HepG2 (cell line): Measurements from ENCODE around the gene DSTYK. TPM values are rescaled to one million over a fixed set of nuclear protein-coding genes. Genes with fewer than 3 reads are reported as not detected.

Experiments
- ARNT ChIP-seq: fragments of 450-650 bp; IDR thresholded peaks from 2 replicates; pipeline ENCODE4 v1.6.1; 2017
- CENPX ChIP-seq: sonication (generic); formaldehyde crosslinking; IDR thresholded peaks from 2 replicates; pipeline ENCODE4 v1.9.0; 2021; ENCODE audit warnings: mild to moderate bottlenecking, missing genetic modification reagents, moderate library complexity
- CREM ChIP-seq, 2 experiments: sonication (generic) in 1 of 2; formaldehyde crosslinking in 1 of 2; IDR thresholded peaks; 2 replicates each; pipeline versions ENCODE4 v1.4.0 to v1.6.1; 2016 to 2020; ENCODE audit warnings: antibody characterized with exemption in 1 of 2, mild to moderate bottlenecking in 1 of 2, missing genetic modification reagents in 1 of 2
- DRAP1 ChIP-seq: IDR thresholded peaks from 2 replicates; pipeline ENCODE4 v1.6.1; 2016; ENCODE audit warnings: missing genetic modification reagents, missing compliant biosample characterization
- FOXO1 ChIP-seq: sonication (generic); formaldehyde crosslinking; IDR thresholded peaks from 2 replicates; pipeline ENCODE4 v1.4.0; 2020; ENCODE audit warnings: missing genetic modification reagents
- GZF1 ChIP-seq: sonication (generic); formaldehyde crosslinking; IDR thresholded peaks from 2 replicates; pipeline ENCODE4 v1.5.1; 2020; ENCODE audit warnings: mild to moderate bottlenecking, missing genetic modification reagents
- KMT2B ChIP-seq: IDR thresholded peaks from 2 replicates; pipeline ENCODE4 v1.6.1; 2016; ENCODE audit warnings: missing genetic modification reagents, missing compliant biosample characterization
- LCORL ChIP-seq, 2 experiments: fragments of 450-650 bp in 1 of 2; sonication (generic) in 1 of 2; formaldehyde crosslinking in 1 of 2; IDR thresholded peaks; 2 replicates each; pipeline versions ENCODE4 v1.5.0 to v1.6.1; 2017 to 2020; ENCODE audit warnings: antibody characterized with exemption in 1 of 2, missing genetic modification reagents in 1 of 2
- MEIS2 ChIP-seq: sonication (generic); formaldehyde crosslinking; IDR thresholded peaks from 2 replicates; pipeline ENCODE4 v1.9.0; 2021; ENCODE audit warnings: mild to moderate bottlenecking, missing genetic modification reagents
- MTF2 ChIP-seq: sonication (generic); formaldehyde crosslinking; IDR thresholded peaks from 2 replicates; pipeline ENCODE4 v1.5.0; 2020; ENCODE audit warnings: missing genetic modification reagents, borderline replicate concordance
- NR2F1 ChIP-seq, 2 experiments: fragments of 450-650 bp in 1 of 2; formaldehyde crosslinking in 1 of 2; IDR thresholded peaks; 2 replicates each; pipeline versions ENCODE4 v1.5.0 to v1.6.1; 2016 to 2020; ENCODE audit warnings: mild to moderate bottlenecking in 1 of 2, missing compliant biosample characterization in 1 of 2, missing genetic modification reagents in 1 of 2, moderate library complexity in 1 of 2
- POLR2G ChIP-seq: fragments of 200-400 bp; formaldehyde crosslinking; IDR thresholded peaks from 2 replicates; pipeline ENCODE4 v1.6.1; 2018; ENCODE audit warnings: mild to moderate bottlenecking, low read depth, low read length, moderate library complexity
- PTBP1 ChIP-seq: fragments of 200-400 bp; formaldehyde crosslinking; IDR thresholded peaks from 2 replicates; pipeline ENCODE4 v1.6.1; 2018; ENCODE audit warnings: low read length, low read depth; ENCODE audit not compliant: poor library complexity, severe bottlenecking
- RARG ChIP-seq: sonication (generic); formaldehyde crosslinking; IDR thresholded peaks from 2 replicates; pipeline ENCODE4 v1.4.0; 2020; ENCODE audit warnings: low read depth, mild to moderate bottlenecking, missing genetic modification reagents
- SNRNP70 ChIP-seq: fragments of 200-400 bp; formaldehyde crosslinking; IDR thresholded peaks from 2 replicates; pipeline ENCODE4 v1.6.1; 2017; ENCODE audit warnings: mild to moderate bottlenecking, low read depth, low read length, moderate library complexity
- SRY ChIP-seq: sonication (generic); formaldehyde crosslinking; IDR thresholded peaks from 2 replicates; pipeline ENCODE4 v1.8.0; 2022; ENCODE audit warnings: mild to moderate bottlenecking, missing genetic modification reagents
- TBP ChIP-seq: sonication (generic); formaldehyde crosslinking; IDR thresholded peaks from 2 replicates; pipeline ENCODE4 v1.5.0; 2020; ENCODE audit warnings: missing genetic modification reagents
- TP53 ChIP-seq: sonication (generic); formaldehyde crosslinking; conservative IDR thresholded peaks from 2 replicates; pipeline ENCODE4 v1.4.0; 2020; ENCODE audit warnings: missing genetic modification reagents
- XRCC5 ChIP-seq: fragments of 200-400 bp; formaldehyde crosslinking; optimal IDR thresholded peaks from 2 replicates; pipeline ENCODE3; 2017; ENCODE audit warnings: mild to moderate bottlenecking, low read length
- ZBTB21 ChIP-seq: sonication (generic); formaldehyde crosslinking; IDR thresholded peaks from 2 replicates; pipeline ENCODE4 v1.4.0; 2020; ENCODE audit warnings: missing genetic modification reagents
- ZFP41 ChIP-seq: sonication (generic); formaldehyde crosslinking; IDR thresholded peaks from 2 replicates; pipeline ENCODE4 v1.4.0; 2020; ENCODE audit warnings: mild to moderate bottlenecking, missing genetic modification reagents, borderline replicate concordance
- ZNF513 ChIP-seq: sonication (generic); formaldehyde crosslinking; conservative IDR thresholded peaks from 2 replicates; pipeline ENCODE4 v1.5.0; 2020; ENCODE audit warnings: missing genetic modification reagents
- ZNF891 ChIP-seq: sonication (generic); formaldehyde crosslinking; IDR thresholded peaks from 2 replicates; pipeline ENCODE4 v1.5.0; 2020; ENCODE audit warnings: mild to moderate bottlenecking, missing genetic modification reagents
- polyA plus RNA-seq, 8 experiments: library from polyadenylated mRNA; depleted of rRNA in 3 of 8; stranded (reverse) in 7 of 8; unstranded in 1 of 8; fragments of >200 nt; fragmentation: Illumina TruSeq in 4 of 8; extraction: Trizol in 4 of 8; gene quantifications; 2 replicates each; pipeline versions ENCODE4 v1.2.1 to v1.2.3, GENCODE V29; 2011 to 2016; ENCODE audit warnings: low read depth in 4 of 8, missing spikeins in 1 of 8, mixed read lengths in 1 of 8; ENCODE audit not compliant: insufficient read depth in 1 of 8
- total RNA-seq, 5 experiments: library from RNA; depleted of rRNA; stranded (reverse); fragments of >200 nt; fragmentation: Illumina TruSeq; extraction: Trizol; gene quantifications; 2 replicates each; pipeline ENCODE4 v1.2.3, GENCODE V29; 2016; ENCODE audit warnings: low read depth in 1 of 5
- TF ChIP-seq, protein P1 (sequence below): sonication (generic); formaldehyde crosslinking; IDR thresholded peaks from 2 replicates; pipeline ENCODE4 v1.9.0; 2021; ENCODE audit warnings: missing genetic modification reagents, borderline replicate concordance
- TF ChIP-seq, protein P2 (sequence below): sonication (generic); formaldehyde crosslinking; IDR thresholded peaks from 2 replicates; pipeline ENCODE4 v1.5.0; 2020; ENCODE audit warnings: mild to moderate bottlenecking, low read depth, missing genetic modification reagents, borderline replicate concordance

Gene DSTYK
- total and polyA plus RNA-seq, 2 of the 13 experiments (the other 11 are each of a cell fraction or from before 2014, with no cell fraction given) = 2.6 to 4.8 TPM

DNA sequence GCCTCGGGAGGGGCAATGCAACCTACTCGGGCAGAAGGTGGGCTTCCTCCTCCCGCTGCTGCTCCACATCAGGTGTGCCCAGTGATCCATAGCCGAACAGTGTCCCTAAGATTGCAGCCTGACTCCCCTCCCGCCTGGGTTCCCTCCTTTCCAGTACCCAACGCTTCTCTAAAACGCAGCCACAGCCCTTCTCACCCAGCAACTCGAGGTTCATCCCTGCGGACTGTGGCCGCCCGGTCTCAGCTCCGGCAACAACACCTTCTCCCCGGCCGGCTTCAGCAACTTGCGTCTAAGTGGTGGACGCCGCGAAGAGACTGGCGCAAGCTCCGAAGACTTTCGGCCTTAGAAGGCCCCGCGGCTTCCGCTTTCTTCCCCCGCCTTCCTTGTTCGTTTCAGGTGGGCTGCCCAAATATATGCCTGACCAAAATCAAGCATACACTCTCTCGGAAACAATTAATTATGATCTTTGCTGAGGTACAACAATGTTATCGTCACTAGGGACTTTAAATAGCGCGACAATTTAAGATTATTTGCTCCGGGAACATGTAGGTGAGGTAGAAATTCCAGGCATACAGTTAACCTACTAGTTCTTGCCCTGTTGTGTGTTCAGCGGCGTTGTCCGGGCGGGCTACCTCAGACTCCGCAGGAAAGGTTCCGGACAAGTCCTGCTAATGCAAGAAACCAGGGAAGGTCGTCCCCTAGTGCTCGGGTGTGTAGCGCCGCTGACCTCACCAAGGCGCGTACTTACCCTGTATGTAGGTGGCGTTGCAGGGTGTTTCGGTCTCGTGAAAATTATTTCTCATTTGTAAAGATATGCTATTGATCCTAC lies 89.6 kb downstream of the DSTYK start, which contains the start of gene RBBP5 (continued):
- TF ChIP-seq POLR2G = peak; percentile 94
- peak; percentile 98 for TF ChIP-seq KMT2B (CRISPR knock-in tag)
- peak; percentile 46; the same call in 1 of the 2 replicates for TF ChIP-seq ZNF891 (CRISPR knock-in tag)
- no peak for TF ChIP-seq TP53 (CRISPR knock-in tag)
- TF ChIP-seq TBP (CRISPR knock-in tag) = no peak
- peak; percentile 37; the same call in 1 of the 2 replicates for TF ChIP-seq DRAP1 (CRISPR knock-in tag)
- TF ChIP-seq FOXO1 (CRISPR knock-in tag) = peak; percentile 82
- TF ChIP-seq NR2F1 (CRISPR knock-in tag; IDR thresholded peaks at IDR 0.05) = peak in 1 of 2 experiments; percentile 60; a peak in 2 of 4 replicates
- no peak for TF ChIP-seq SNRNP70
- TF ChIP-seq, protein P1, sequence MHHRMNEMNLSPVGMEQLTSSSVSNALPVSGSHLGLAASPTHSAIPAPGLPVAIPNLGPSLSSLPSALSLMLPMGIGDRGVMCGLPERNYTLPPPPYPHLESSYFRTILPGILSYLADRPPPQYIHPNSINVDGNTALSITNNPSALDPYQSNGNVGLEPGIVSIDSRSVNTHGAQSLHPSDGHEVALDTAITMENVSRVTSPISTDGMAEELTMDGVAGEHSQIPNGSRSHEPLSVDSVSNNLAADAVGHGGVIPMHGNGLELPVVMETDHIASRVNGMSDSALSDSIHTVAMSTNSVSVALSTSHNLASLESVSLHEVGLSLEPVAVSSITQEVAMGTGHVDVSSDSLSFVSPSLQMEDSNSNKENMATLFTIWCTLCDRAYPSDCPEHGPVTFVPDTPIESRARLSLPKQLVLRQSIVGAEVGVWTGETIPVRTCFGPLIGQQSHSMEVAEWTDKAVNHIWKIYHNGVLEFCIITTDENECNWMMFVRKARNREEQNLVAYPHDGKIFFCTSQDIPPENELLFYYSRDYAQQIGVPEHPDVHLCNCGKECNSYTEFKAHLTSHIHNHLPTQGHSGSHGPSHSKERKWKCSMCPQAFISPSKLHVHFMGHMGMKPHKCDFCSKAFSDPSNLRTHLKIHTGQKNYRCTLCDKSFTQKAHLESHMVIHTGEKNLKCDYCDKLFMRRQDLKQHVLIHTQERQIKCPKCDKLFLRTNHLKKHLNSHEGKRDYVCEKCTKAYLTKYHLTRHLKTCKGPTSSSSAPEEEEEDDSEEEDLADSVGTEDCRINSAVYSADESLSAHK = no peak
- no peak for TF ChIP-seq PTBP1
- TF ChIP-seq SRY = peak; percentile 75; the same call in 1 of the 2 replicates
- TF ChIP-seq ARNT = no peak
- no peak for TF ChIP-seq ZFP41 (CRISPR knock-in tag)
- peak; percentile 93 for TF ChIP-seq GZF1 (CRISPR knock-in tag)
- peak; percentile 92 for TF ChIP-seq CREM (IDR thresholded peaks at IDR 0.05)
- TF ChIP-seq CREM (CRISPR knock-in tag; IDR thresholded peaks at IDR 0.05) = no peak
- TF ChIP-seq LCORL (IDR thresholded peaks at IDR 0.05) = peak; percentile 86
- no peak; the same call in 1 of the 2 replicates for TF ChIP-seq LCORL (CRISPR knock-in tag; IDR thresholded peaks at IDR 0.05)
- TF ChIP-seq RARG = 0 out of 2 replicates have a peak, but pooled peaks have one; percentile 72
- TF ChIP-seq ZNF513 (CRISPR knock-in tag) = no peak
- no peak for TF ChIP-seq MTF2 (CRISPR knock-in tag)
- TF ChIP-seq MEIS2 = no peak; the same call in 1 of the 2 replicates
- TF ChIP-seq, protein P2, sequence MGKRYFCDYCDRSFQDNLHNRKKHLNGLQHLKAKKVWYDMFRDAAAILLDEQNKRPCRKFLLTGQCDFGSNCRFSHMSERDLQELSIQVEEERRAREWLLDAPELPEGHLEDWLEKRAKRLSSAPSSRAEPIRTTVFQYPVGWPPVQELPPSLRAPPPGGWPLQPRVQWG (CRISPR knock-in tag) = no peak
- no peak for TF ChIP-seq ZBTB21 (CRISPR knock-in tag)
- no peak for TF ChIP-seq CENPX
- TF ChIP-seq XRCC5 = peak; percentile 99
